Endothelial cell of umbilical vein (primary cell): ENCODE measurements around the gene MAP1LC3B2. TPM values are rescaled to one million over a fixed set of nuclear protein-coding genes. Genes with fewer than 3 reads are reported as not detected.
A peak's percentile ranks its signal among the peaks of the same experiment; 100 is the strongest.

ENCODE experiments used
- BruUV-seq: library from RNA; stranded (reverse); fragments of 400-500 nt; replicated peaks from 2 replicates; lab custom pipeline; 2021; lab: Mats Ljungman, UMichigan
- CTCF ChIA-PET: fragments of 300-600, 350-600 bp; sonication (Branson Sonifier 250); formaldehyde crosslinking; loops from one replicate; lab custom pipeline; 2021; ENCODE audit warnings: antibody characterized with exemption, inconsistent platforms; lab: Charles Lee
- POLR2A ChIA-PET: fragments of 300-600, 350-600 bp; sonication (Branson Sonifier 250); formaldehyde crosslinking; loops from one replicate; lab custom pipeline; 2021; ENCODE audit warnings: antibody characterized with exemption, inconsistent platforms; lab: Charles Lee
- DNase-seq: peaks from one replicate; pipeline ENCODE4 v3.0.0-alpha.2; 2011; ENCODE audit warnings: low read depth, low spot score
- FAIRE-seq: peaks from 2 replicates; lab custom pipeline; 2011; peaks lifted over from hg19 to GRCh38; lab: Jason Lieb, UNC
- H2AFZ ChIP-seq: 2 replicates; pipeline ENCODE4 v1.6.0; 2012; ENCODE audit warnings: low read depth, low read length, control low read depth, inconsistent platforms
- H3K27ac ChIP-seq: 2 replicates; pipeline ENCODE4 v1.5.1; 2011; ENCODE audit warnings: low read depth, mild to moderate bottlenecking, control low read depth, low read length, moderate library complexity; ENCODE audit not compliant: insufficient read depth
- H3K27me3 ChIP-seq, 2 experiments: 2 replicates each; pipeline versions ENCODE4 v1.6.0 to v1.6.1; 2011; ENCODE audit warnings: low read length in 2 of 2, mixed read lengths in 1 of 2; ENCODE audit not compliant: control insufficient read depth in 2 of 2, insufficient read depth in 2 of 2
- H3K36me3 ChIP-seq, 2 experiments: 2 replicates in 1 of 2; 3 replicates in 1 of 2; pipeline ENCODE4 v1.5.1; 2011; ENCODE audit warnings: low read length in 2 of 2, mild to moderate bottlenecking in 1 of 2, moderate library complexity in 1 of 2; ENCODE audit not compliant: control insufficient read depth in 2 of 2, insufficient read depth in 2 of 2; ENCODE audit errors: extremely low read depth in 1 of 2
- H3K4me1 ChIP-seq: 3 replicates; pipeline ENCODE4 v1.5.1; 2011; ENCODE audit warnings: mild to moderate bottlenecking, low read length; ENCODE audit not compliant: control insufficient read depth, insufficient read depth; ENCODE audit errors: extremely low read depth
- H3K4me2 ChIP-seq: 2 replicates; pipeline ENCODE4 v1.6.1; 2011; ENCODE audit warnings: low read length, control low read depth, mixed read lengths; ENCODE audit not compliant: insufficient read depth
- H3K4me3 ChIP-seq, 3 experiments: fragments of 200-600 bp in 1 of 3; sonication (generic), shearing (Covaris generic) in 1 of 3; replicated peaks in 1 of 3; 2 replicates each; pipeline ENCODE4 v1.5.1; 2011 to 2016; ENCODE audit warnings: control low read depth in 3 of 3, low read length in 3 of 3, mild to moderate bottlenecking in 2 of 3, inconsistent platforms in 1 of 3, low read depth in 1 of 3, moderate library complexity in 1 of 3; ENCODE audit not compliant: insufficient read depth in 1 of 3
- H3K79me2 ChIP-seq: 2 replicates; pipeline ENCODE4 v1.6.0; 2012; ENCODE audit warnings: low read length, inconsistent platforms; ENCODE audit not compliant: control insufficient read depth, insufficient read depth
- H3K9ac ChIP-seq: replicated peaks from 2 replicates; pipeline ENCODE3; 2011; ENCODE audit warnings: low read length, control low read depth; ENCODE audit not compliant: insufficient read depth; ENCODE audit errors: extremely low read depth
- H3K9me1 ChIP-seq: replicated peaks from 3 replicates; pipeline ENCODE4 v1.6.0; 2011; ENCODE audit warnings: mild to moderate bottlenecking, low read length; ENCODE audit not compliant: control insufficient read depth, insufficient read depth; ENCODE audit errors: extremely low read depth
- H3K9me3 ChIP-seq: replicated peaks from 2 replicates; pipeline ENCODE4 v1.5.1; 2012; ENCODE audit warnings: low read length, inconsistent platforms; ENCODE audit not compliant: control insufficient read depth, insufficient read depth
- H4K20me1 ChIP-seq: replicated peaks from 2 replicates; pipeline ENCODE3; 2011; ENCODE audit warnings: mild to moderate bottlenecking, low read length; ENCODE audit not compliant: control insufficient read depth, insufficient read depth; ENCODE audit errors: extremely low read depth
- CTCF ChIP-seq, 2 donors: IDR thresholded peaks; 1 replicate in 1 of 2; 2 replicates in 1 of 2; pipeline ENCODE4 v1.5.1; 2011; ENCODE audit warnings: low read length in 2 of 2, mild to moderate bottlenecking in 2 of 2, moderate library complexity in 2 of 2, control low read depth in 1 of 2, inconsistent platforms in 1 of 2, low read depth in 1 of 2; ENCODE audit not compliant: insufficient read depth in 1 of 2; ENCODE audit errors: extremely low read depth in 1 of 2
- EZH2 ChIP-seq: IDR thresholded peaks from 2 replicates; pipeline ENCODE4 v1.6.1; 2012; ENCODE audit warnings: borderline replicate concordance, low read depth, mild to moderate bottlenecking, moderate library complexity, low read length, inconsistent platforms; ENCODE audit not compliant: severe bottlenecking
- GATA2 ChIP-seq: IDR thresholded peaks from 2 replicates; pipeline ENCODE4 v1.7.0; 2011; ENCODE audit warnings: low read depth, mild to moderate bottlenecking, moderate library complexity, mixed read lengths, low read length; ENCODE audit not compliant: insufficient read length, insufficient read depth
- MAX ChIP-seq: IDR thresholded peaks from 2 replicates; pipeline ENCODE4 v1.6.1; 2011; ENCODE audit not compliant: insufficient read depth, insufficient read length
- POLR2AphosphoS5 ChIP-seq: IDR thresholded peaks from 2 replicates; pipeline ENCODE4 v1.6.1; 2012; ENCODE audit warnings: low read depth, mild to moderate bottlenecking, control low read depth, low read length, moderate library complexity; ENCODE audit not compliant: insufficient read depth
- dilution Hi-C: fragments of 300-500 bp; cut with MboI; formaldehyde crosslinking; loops from one replicate; pipeline ENCODE4 v1.15.0; 2019; ENCODE audit warnings: low sequenced_read_pairs; ENCODE audit not compliant: extremely low pct_ligation_motif_present
- intact Hi-C: fragments of 100-400 bp; cut with micrococcal nuclease; formaldehyde crosslinking; loops from one replicate; pipeline ENCODE4 v1.10.0; 2022
- polyA plus RNA-seq, 4 experiments: library from polyadenylated mRNA; depleted of rRNA in 3 of 4; stranded (reverse) in 3 of 4; unstranded in 1 of 4; fragments of >200 nt; gene quantifications; 2 replicates each; pipeline versions ENCODE4 v1.2.1 to v1.2.3, GENCODE V29; 2011 to 2012; ENCODE audit warnings: missing spikeins in 1 of 4
- total RNA-seq: library from RNA; stranded (reverse); gene quantifications from 2 replicates; pipeline ENCODE4 v1.2.3, GENCODE V29; 2021

MAP1LC3B2 gene
- total and polyA plus RNA-seq, 2 donors (not counting 3 experiments of a cell fraction or from before 2014, with no cell fraction given) = 0.32 to 4.1 TPM

- FAIRE-seq = peak; percentile 26
- peak overlapping the region; percentile 74 for H3K4me2 ChIP-seq
- H3K79me2 ChIP-seq = no peaks in the 10 kb centered on the region
- peaks cover 10% of the 10 kb centered on the region for H3K4me1 ChIP-seq
- no peak for DNase-seq
- no TSS peak for BruUV-seq
- ChIA-PET POLR2A (interaction anchor here (0.6 kb wide), 1 partner anchor 70 kb away, joined by 3 read pairs; no protein-coding TSS in a partner anchor), CTCF (interaction anchor here (0.8 to 3.2 kb wide), 24 partner anchors 12 to 651 kb away, joined by 3 to 36 read pairs (median 4); no protein-coding TSS in a partner anchor)
- dilution Hi-C loops (no loop called here), intact Hi-C loops (loop anchor here (1.0 to 5.0 kb wide), 9 partner anchors 74 to 600 kb away; partner anchors contain the start of gene MED13L)
- peak overlapping the region; percentile 65 for H3K9ac ChIP-seq
- peak overlapping the region; percentile 30 for H3K27ac ChIP-seq
- peak overlapping the region; percentile 97 for H2AFZ ChIP-seq
- peak overlapping the region in 1 of 3 experiments; percentile 38 for H3K4me3 ChIP-seq
- no peaks in the 10 kb centered on the region for H3K27me3 ChIP-seq
- no peaks in the 10 kb centered on the region for H3K9me1 ChIP-seq
- TF ChIP-seq GATA2 (no peak), CTCF (IDR thresholded peaks at IDR 0.05; ENCODE audit: extremely low read depth in 1 of 2, insufficient read depth in 1 of 2, low read depth in 1 of 2, low read length in 2 of 2) (no peak), POLR2AphosphoS5 (no peak), MAX (no peak), EZH2 (no peak)
- H3K9me3 ChIP-seq = no peaks in the 10 kb centered on the region
- H4K20me1 ChIP-seq = no peaks in the 10 kb centered on the region
- no peaks in the 10 kb centered on the region for H3K36me3 ChIP-seq
Measured at GRCh38 chr12:116598311-116599284, 39.4 kb downstream of the MAP1LC3B2 start.
